Mucosa of gallbladder (tissue), 1 donor: Measurements from ENCODE around the gene BAX. TPM values are rescaled to one million over a fixed set of nuclear protein-coding genes. Genes with fewer than 3 reads are reported as not detected.

Source experiments
- total RNA-seq: library from RNA; stranded (reverse); gene quantifications from one replicate; pipeline ENCODE4 v1.2.1, GENCODE V29; 2021
- donor health status: DM: no; HTN: no; CAD: no.

Gene BAX
- total RNA-seq, 1 donor from 2014 or later, result 110 TPM

Other genes starting within 250 kb of the BAX start
- 1.6 TPM for gene MAMSTR, start 235.2 kb upstream of the BAX start, total RNA-seq
- gene RASIP1, start 214.3 kb upstream of the BAX start, total RNA-seq, result 13.1 TPM
- 0.20 TPM for gene IZUMO1, start 208.0 kb upstream of the BAX start, total RNA-seq
- 1.0 TPM for gene FUT1, start 202.2 kb upstream of the BAX start, total RNA-seq
- gene FGF21, start 199.4 kb upstream of the BAX start, total RNA-seq, result not detected
- gene BCAT2, start 143.8 kb upstream of the BAX start, total RNA-seq, result 56.3 TPM
- 10.6 TPM for gene HSD17B14, start 118.4 kb upstream of the BAX start, total RNA-seq
- 18.9 TPM for gene PLEKHA4, start 86.3 kb upstream of the BAX start, total RNA-seq
- gene PPP1R15A, start 82.5 kb upstream of the BAX start, total RNA-seq, result 42.7 TPM
- 0.75 TPM for gene TULP2, start 56.1 kb upstream of the BAX start, total RNA-seq
- gene NUCB1, start 54.6 kb upstream of the BAX start, total RNA-seq, result 292 TPM
- gene DHDH, start 21.2 kb upstream of the BAX start, total RNA-seq, result 1.9 TPM
- 4,398 TPM for gene FTL, start 10.4 kb downstream of the BAX start, total RNA-seq
- gene GYS1, start 38.4 kb downstream of the BAX start, total RNA-seq, result 41.3 TPM
- gene RUVBL2, start 39.0 kb downstream of the BAX start, total RNA-seq, result 60.3 TPM
- gene LHB, start 62.2 kb downstream of the BAX start, total RNA-seq, result not detected
- not detected for gene CGB3, start 69.5 kb downstream of the BAX start, total RNA-seq
- gene CGB2, start 77.0 kb downstream of the BAX start, total RNA-seq, result not detected
- gene CGB1, start 82.0 kb downstream of the BAX start, total RNA-seq, result not detected
- gene CGB5, start 89.0 kb downstream of the BAX start, total RNA-seq, result not detected
- not detected for gene CGB8, start 94.2 kb downstream of the BAX start, total RNA-seq
- 0.14 TPM for gene CGB7, start 102.9 kb downstream of the BAX start, total RNA-seq
- 0.26 TPM for gene NTF4, start 109.9 kb downstream of the BAX start, total RNA-seq
- gene KCNA7, start 117.8 kb downstream of the BAX start, total RNA-seq, result not detected
- gene SNRNP70, start 130.6 kb downstream of the BAX start, total RNA-seq, result 300 TPM
- gene LIN7B, start 159.5 kb downstream of the BAX start, total RNA-seq, result 6.8 TPM
- gene C19orf73, start 164.3 kb downstream of the BAX start, total RNA-seq, result 2.7 TPM
- 9.7 TPM for gene PPFIA3, start 164.7 kb downstream of the BAX start, total RNA-seq
- 2.1 TPM for gene HRC, start 200.5 kb downstream of the BAX start, total RNA-seq
- gene TRPM4, start 202.9 kb downstream of the BAX start, total RNA-seq, result 145 TPM